Measurements from ENCODE around the gene RXRA. TPM values are rescaled to one million over a fixed set of nuclear protein-coding genes. Genes with fewer than 3 reads are reported as not detected.
A peak's percentile ranks its signal among the peaks of the same experiment; 100 is the strongest.

The RXRA gene
- total RNA-seq, 1 donor from 2014 or later, result 173 TPM

DNA sequence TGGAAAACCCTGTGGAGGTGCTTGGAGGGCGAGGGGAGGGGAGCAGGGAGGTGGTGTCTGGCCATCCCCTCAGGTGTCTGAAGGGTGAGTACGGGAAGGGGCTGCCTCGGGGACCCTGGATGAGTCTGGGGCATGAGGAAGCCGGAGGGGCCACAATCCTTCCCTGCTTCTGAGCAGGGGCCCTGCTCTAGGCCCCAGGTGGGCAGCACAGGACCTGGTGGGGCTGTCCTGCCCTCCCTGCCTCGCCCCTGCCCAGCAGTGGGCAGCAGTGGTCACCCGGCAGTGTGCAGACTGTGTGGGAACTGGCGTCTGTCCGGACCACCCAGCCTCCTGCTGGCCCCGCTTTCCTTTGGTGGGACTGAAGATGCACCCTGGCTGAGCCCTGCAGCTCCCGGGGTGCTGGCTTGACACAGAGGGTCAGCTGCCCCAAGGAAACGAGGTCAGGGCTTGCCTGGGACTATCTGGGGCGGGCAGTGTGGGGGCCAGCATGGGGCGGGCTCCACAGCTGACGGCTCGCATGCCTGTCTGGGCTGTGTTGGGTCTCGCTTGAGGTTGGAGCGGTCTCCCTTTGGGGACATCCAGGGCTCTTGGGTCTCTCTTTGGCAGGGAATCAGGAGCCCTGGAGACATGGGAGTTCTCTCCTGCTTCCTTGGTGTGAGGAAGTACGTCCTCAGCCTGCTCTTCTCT, 26.1 kb downstream of the RXRA start:
- DNase-seq (ENCODE audit: low spot score), result no peak

DNA sequence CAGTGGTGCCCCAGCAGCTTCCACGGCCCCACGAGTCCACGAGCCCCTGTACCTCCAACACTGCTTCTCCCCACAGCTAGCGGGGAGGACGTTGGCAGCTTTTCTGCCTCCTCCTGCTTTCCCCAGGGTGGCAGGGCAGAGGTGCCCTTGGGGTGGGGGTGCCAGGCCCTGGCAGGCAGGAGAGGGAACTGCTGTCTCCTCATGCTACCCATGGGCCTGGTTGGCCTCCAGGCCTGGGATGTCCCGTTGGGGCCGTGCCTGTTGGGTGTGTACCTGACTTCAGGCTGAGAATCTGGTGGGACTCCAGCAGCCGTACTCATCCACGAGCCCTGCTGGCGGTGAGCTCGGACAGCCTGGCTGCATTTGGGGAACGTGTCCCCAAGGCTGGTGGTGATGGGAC, 27.3 kb downstream of the RXRA start:
- no peak for DNase-seq (ENCODE audit: low spot score)

DNA sequence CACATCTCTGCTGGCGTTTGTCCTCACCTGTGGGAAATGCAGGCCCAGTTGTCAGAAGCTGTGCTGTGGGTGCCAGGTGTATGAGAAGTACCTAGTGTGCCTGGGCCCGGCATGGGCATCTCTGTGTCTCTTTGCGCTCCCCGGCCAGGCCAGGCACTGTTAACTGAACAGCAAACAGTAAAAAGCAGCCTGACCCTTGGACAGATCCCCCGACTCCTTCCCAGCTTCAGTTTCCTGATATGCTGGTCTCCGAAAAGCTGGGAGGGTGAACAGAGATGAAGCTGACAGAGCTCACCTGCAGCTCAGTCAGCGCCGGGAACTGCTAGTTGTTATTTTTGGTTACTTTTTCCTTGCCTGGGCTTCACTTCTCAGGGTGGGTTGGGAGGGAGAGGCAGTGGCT, 28.9 kb downstream of the RXRA start:
- no peak for DNase-seq (ENCODE audit: low spot score)

DNA sequence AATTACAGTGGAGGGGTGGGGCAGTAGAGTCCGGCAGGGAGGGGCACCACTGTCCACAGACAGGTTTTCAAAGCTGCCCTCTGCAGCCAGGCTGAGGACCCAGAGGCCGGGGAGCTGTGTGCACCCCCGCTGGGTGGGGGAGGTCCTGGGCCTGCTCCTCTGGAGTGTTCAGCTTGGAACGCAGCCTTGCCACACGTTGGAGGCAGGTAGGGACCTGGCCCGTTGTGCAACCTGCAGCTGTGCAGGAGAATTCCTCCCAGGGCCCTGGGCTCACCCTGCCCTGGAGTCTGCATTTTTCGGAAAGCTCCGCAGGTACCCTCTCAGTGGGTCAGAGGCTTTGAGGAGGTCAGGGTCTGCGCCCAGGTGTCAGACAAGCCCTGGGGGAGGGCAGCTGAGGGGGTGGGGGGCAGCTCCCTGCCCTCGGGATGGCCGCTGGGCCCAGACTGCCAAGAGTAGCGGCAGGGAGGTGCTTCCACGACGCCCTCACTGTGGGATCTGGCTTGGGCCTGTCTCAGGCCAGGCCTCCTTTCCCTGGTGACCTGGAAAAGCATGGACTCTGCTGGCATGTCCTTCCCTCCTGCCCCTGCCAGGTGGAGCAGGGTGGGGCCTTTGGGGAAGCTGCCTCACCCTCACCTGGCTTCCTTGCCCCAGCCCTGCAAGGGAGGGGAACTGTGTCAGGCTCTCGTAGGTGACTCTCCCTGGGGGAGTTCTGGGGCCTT, 29.5 kb downstream of the RXRA start:
- DNase-seq (ENCODE audit: low spot score), result no peak

DNA sequence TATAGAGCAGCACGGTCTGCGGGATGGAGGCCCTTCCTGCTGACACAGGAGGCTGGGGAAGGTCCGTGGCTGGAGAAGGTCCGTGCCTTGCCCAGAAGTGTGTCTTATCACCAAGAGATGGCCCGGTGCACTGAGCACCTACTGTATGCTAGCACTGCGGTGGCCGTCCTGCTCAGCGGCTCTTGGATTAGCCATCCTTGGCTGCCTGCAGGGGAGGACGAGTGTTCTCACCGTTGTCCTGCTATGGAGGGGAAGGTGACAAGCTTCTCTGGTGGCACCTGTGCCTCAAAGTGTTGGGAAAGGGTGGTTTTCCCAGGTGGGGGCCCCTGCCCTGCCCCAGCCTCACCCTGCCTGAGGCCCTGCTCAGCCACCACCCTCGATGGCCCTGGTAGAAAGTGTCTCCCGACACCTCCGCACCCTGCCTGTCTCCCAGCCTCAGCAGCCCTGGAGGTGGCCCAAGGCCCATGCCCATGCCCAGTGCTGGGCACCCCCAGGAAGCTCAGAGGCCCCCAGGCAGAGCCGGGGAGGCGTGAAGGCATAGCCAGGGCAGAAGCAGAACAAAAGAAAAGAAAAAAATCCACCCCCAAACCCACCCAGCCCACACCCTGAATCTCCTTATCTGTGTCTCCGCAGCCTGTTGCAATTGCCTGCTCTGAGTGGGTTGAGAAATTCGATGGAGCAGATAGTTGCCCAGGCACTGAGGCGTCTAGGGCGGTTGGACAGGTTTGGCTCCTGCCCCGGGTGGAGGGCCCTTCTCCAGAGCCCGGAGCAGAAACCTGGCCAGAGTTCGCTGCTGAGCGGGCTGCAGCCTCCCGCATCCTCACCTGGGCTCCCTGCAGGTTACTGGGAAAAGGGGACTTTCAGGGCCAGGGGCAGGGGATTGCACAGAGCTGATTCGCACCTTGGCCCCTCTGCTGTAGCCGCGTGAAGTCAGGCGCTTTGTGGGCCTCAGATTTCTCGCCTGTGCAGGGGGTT, 30.5 kb downstream of the RXRA start:
- DNase-seq (ENCODE audit: low spot score), result peak; percentile 87

DNA sequence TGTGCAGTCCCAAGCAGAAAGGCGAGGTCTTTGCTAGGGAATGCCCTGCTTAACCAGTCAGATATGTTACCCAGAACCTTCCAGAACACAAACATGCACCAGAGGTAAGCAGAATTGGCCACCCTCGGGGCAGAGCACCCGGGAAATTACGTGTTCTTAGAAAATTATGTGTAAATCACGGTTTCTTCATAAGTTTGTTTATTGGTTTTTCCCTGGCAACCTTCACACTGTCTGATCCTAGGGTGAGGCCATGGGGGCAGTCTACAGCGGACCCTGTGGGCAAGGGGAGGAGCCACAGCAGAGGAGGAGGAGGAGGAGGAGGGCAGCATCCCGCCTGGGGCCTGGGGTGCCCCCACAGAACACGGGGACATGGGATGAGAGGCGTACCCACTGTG, 31.4 kb downstream of the RXRA start:
- DNase-seq (ENCODE audit: low spot score), result no peak

DNA sequence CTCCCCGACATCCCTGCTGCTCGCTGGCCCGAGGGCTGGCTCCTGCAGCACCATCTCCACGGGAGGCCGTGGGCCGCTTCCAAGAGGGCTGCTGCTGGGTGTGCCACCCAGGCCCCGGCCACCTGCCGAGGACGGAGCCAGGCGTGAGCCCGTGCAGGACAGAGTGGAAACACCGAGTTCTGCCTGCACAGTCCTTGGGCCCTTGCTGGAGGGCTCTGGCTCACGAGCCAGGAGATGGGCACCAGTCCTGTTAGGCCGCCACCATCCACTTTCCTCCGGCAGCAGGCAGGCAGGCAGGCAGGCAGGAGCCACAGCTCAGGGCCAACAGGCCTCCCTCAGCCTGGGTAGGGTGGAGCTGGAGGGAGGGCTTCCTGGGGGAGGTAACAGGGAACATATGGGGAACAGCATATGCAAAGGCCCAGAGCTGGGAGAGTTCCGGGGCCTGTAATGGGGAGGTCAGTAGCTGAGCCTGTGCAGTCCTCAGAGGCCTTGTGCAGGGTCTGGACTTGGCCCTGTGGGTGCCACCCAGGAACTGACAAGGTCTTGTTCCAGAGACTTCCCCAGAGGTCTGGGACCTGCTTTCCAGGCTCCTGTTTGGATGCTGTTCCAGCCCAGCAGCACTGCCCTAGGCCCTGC, 31.9 kb downstream of the RXRA start:
- no peak for DNase-seq (ENCODE audit: low spot score)

DNA sequence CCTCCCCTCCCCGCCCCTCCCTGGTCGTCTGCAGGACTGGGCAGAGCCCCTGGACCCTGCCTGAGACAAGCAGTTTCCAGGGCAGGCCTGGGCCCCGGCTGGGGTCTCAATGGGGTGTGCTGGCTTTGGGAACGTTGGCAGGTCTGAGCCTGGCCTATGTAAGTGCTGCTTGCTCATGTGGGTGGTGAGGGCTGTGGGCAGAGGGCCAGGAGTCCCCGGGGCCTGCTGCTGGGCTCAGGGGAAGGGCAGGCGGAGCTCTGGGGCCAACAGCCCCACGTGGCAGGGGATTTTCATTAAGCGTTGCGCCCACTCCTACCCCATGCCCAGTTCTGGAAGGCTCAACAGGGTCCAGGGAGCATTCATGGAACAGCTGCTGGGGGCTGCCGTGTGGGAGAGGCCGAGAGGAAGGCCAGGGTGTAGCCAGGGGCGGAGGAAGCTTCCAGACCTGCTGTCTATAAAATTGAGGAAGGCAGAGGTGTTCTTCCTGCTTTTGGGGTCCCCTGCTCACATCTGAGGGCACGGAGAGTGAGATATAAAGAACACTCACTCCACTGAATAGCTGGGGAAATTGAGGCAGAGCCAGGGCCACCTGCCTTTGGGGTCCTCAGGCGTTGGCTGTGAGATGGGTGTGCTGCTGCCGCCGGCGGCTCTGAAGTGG, 32.5 kb downstream of the RXRA start:
- no peak for DNase-seq (ENCODE audit: low spot score)

DNA sequence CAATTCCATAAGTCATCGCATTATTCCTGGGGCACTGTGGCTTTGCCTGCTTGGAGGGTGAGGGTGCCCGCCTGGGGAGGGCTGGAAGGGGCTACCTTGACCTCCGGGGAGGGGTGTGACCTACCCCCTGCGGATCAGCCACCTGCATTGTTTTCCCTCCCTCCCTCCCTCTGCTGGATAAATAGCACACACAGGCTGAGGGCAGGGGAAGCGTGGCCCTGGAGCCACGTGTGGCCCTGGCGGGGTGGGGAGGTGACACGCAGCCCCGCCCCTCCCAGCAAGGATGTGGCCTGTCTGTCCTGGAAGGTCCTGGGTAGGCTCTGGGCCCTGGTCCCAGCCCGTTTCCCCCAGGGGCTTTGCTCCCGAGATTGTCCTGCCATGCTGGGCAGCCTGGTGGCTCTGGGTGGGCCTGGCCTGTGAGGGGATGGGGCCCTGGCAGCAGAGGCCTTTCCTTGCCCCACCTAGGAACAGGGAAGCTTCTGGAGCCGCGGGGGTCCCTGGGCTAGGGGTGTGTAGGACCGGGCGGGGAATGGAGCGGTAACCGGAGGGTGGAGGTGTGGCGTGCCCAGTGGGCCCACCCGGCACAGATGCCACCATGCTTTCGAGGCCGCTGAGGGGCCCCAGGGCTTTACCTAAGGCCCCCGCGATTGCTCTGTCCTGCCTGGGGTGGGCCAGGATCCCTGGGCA, 33.4 kb downstream of the RXRA start:
- DNase-seq (ENCODE audit: low spot score), result no peak

DNA sequence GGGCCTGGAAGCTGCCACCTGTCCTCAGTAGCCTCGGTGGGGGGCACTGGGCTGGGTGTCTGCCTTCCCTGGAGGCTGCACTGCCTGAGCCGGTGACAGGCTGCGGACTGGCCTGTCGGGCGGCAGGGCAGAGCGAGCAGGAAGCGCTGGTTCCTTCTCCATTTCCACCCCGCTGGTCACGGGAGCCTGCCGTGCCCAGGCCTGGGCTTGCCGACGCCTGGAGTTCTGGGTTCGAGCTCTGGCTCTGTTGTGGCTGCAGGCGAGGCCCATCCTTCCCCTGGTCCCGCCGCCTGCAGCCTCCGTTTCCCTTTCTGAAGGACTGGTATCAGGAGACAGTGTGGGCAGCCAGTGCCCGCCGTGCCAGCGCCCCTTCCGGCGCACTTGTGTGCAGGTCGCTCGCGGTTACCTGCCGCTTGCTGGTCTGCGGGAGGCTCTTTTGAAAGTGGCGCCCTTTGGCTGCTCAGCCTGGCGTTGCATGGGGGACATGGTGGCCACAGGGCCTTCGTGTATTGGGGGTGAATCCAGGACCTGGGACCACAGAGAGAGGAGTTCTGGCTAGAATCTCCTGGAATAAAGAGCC, 34.0 kb downstream of the RXRA start:
- DNase-seq (ENCODE audit: low spot score), result no peak

DNA sequence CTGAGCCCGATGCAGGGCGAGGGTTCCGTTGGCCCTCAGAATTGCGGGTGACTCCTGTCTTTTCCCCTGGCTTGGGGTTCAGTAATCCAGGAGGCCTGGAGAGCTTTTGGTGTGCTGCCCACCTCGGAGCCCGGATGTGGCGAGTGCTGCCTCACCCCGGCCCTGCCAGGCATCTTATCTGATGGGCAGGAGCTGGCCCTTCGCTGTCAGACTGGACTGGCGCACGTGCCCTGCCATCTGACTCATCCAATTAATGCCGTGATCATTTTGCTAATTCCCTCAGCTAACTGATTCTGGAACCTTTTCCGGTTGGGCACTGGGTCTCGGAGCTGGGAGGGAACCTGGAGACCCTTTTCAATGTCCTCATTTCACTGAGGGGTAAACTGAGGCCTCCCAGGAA, 34.6 kb downstream of the RXRA start:
- peak; percentile 90 for DNase-seq (ENCODE audit: low spot score)

DNA sequence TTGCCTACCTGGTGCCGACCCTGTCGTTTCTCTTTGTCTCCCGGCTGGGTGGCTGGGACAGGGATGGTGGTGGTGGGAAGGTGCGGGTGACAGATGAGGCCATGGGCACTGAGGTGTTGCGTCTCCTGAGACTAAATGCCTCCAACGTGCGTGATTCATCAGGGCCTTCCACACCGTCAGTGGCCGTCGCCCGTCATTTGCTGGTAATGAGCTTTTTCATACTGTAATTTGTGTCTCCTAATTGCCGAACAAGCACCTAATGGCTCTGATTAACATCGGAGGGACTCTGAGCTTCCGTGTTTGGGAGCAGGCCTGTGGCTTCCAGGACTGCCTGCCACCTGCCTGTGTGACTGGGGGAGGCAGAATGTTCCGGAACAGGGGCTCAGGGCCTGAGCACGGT, 35.2 kb downstream of the RXRA start:
- no peak for DNase-seq (ENCODE audit: low spot score)

DNA sequence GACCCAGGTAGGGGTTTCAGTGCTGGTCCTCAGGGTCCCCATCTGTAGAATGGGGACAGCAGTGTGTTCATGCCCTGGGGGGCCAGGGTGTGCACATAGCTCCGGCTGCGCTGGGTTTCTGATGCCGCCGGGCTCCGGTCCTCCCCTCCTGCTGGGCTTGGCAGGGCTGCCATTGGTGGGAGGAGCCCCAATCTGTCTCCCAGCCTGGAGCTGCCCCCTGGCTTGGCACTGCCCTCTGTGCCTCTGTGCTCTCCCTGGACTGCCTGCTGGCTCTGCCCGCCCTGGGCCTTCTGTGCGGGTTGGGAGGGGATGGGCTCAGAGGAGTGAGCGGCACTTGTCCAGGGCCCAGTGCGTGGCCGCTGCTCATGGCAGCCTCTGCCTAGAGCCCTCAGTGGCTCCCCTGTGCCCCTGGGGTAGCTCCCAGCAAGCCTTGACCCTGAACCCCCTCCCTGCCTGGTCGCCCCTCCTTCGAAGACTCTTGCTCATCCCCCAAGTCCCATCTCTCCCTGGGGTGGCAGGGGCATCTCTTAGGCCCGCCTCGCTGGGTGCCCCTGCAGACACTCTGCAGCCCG, 35.7 kb downstream of the RXRA start:
- DNase-seq (ENCODE audit: low spot score), result no peak

DNA sequence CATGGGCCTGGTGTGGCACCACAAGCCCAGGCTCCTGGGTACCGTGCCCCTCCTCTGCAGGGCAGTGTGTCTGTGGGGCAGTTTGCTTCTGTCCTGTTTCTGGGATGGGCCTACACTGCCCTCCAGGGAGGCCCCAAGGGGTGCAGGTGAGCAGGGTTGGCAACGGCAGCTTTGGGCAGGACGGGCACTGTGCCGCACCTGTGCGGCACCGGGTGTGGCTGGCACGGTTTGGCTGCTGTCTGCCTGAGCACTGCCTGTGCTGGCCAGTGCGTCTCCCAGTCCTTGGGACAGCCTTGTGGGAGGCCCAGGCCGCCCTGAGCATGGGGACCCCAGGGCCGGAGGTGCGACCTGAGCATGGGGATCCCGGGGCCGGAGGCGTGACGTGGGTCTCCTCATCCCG, 37.2 kb downstream of the RXRA start:
- DNase-seq (ENCODE audit: low spot score), result no peak

DNA sequence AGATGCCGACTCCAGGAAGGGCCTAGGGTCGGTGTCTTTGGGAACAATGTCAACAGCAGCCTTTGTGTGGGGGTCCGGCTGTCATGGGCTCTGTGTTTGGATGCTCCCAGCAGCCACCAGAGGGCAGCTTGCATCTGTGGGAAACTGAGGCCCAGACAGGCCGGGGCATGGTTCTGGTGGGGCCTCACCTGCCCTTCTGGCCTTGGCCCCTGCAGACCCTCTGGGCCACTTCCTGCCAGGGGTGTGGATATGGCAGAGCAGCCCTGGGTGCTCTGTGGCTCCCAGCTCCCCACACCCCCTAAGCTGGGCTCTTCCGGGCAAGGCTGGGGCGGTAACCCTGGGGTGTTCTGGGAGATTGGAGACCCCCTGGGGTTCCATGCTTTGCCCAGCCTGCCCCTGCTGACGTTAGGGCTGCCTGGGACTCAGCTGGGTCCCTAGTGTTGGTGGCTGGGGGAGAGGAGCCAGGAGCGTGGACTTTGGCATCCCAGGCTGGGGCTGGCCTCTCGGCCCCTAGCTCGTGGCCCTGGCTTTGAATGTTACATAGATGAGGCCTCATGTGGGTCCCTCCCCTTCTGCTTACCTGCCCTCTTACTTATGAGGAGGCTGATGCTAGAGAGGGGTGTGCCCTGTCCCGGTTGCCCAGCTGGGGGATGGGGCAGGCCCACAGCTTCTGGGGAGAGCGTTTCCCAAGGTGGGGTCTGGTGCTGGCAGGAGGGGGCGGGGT, 38.3 kb downstream of the RXRA start:
- no peak for DNase-seq (ENCODE audit: low spot score)

DNA sequence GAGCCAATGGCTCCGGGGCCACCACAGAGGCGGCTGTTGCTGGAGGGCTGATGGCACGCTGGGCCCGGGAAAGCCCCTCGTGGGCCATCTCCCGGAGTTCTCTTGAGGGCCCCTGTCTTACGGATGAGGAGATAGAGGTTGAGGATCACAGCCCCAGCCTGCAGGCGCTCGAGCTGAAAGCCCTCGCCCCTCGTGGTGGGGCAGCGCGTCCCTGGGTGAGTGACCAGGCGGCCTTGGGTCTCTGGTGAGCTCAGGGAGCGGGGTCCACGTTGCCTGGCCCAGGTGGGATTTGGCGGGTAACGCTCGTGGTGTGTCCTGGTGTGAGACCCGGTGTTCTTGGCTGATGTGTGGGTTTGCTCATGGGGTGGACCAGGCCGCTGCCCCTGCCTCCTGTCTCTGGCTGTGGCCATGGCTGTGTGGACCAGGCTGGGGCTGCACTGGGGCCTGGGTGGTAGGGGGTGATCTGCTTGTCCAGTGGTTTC, 38.9 kb downstream of the RXRA start:
- no peak for DNase-seq (ENCODE audit: low spot score)

DNA sequence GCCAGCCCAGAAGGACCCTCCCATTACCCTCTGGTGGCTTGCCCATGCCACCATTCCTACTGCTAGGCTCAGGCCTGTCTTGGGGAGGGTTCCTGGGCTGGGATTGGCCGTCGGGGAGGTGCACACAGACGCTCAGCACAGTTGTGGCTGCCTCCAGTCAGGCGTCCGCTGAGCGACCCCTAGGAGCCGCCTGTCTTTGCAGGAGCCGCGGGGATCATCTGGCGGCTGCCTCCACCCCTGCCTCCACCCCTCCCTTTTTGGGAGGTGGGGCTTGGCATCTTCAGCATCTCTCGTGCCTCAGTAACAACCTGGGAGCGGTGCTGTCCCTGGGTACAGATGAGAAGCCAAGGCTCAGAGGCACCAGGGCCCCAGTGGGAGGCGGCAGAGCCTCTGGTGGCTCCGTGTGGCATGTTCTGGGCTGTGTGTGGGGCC, 39.6 kb downstream of the RXRA start:
- DNase-seq (ENCODE audit: low spot score), result peak; percentile 79

DNA sequence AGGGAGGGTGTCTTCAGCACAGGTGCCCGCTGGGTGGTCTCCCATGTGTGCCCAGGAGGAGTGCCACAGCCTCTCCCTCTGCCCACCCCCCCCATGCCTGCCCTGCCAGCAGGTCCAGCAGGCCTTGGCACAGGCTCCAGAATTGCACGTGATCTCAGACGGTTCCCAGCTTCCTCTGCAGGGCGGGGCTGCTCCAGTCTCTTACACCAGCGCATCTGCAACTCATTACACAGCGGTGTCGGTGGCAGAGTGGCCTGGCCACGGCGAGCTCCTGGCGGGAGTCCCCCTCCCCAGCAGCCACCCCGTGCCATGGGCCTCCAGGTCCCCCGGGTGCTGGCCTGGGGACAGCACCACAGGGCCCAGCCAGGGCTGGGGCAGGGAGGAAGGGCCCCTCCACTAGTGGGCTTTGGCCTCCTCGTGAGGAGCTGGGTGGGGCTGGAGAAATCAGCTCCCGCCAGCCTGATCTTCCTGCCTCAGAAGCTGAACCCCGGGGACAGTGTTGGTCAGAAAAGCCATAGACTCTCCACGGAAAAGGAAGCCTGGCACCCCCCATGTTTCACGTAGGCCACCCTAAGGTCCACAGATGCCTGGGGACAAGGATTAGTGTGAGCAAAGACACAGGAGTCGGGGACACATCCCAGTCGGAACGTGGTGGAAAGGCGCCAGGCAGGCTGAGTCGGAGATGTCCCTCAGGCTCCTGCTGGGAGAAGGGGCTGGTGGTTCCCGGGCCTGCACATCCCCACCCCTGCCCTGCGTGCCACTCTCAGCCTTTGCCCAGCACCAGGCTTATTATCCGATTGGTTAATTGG, 40.2 kb downstream of the RXRA start:
- DNase-seq (ENCODE audit: low spot score), result peak; percentile 96
